CD4-positive, CD25-positive, alpha-beta regulatory T cell (primary cell): ENCODE measurements around the gene KCNH8. TPM values are rescaled to one million over a fixed set of nuclear protein-coding genes. Genes with fewer than 3 reads are reported as not detected.
A peak's percentile ranks its signal among the peaks of the same experiment; 100 is the strongest.

Experiments
- ATAC-seq, 2 donors: fragments of 150-1000 bp; cut with Tn5 transposase; one replicate each; pipeline ENCODE4 v1.10.0; 2021; ENCODE audit warnings: low read depth in 2 of 2, moderate number of reproducible peaks in 2 of 2, moderate library complexity in 1 of 2
- DNase-seq, 3 donors: peaks; one replicate each; pipeline versions ENCODE4 v3.0.0 to v3.0.0-alpha.2; 2012 to 2022; ENCODE audit warnings: mixed read lengths in 1 of 3
- H3K27ac ChIP-seq: one replicate; pipeline ENCODE4 v1.7.0; 2013; ENCODE audit warnings: mild to moderate bottlenecking, low read length; ENCODE audit not compliant: insufficient read depth, poor library complexity, severe bottlenecking
- H3K27me3 ChIP-seq: one replicate; pipeline ENCODE4 v1.7.0; 2013; ENCODE audit warnings: low read length; ENCODE audit not compliant: control insufficient read depth, insufficient read depth
- H3K36me3 ChIP-seq: one replicate; pipeline ENCODE4 v1.7.0; 2013; ENCODE audit warnings: mild to moderate bottlenecking, low read length, moderate library complexity; ENCODE audit not compliant: control insufficient read depth, insufficient read depth
- H3K4me1 ChIP-seq: 2 replicates; pipeline ENCODE4 v1.7.0; 2013; ENCODE audit warnings: mild to moderate bottlenecking, low read length; ENCODE audit not compliant: insufficient read depth, control insufficient read depth, poor library complexity, severe bottlenecking
- H3K4me3 ChIP-seq: one replicate; pipeline ENCODE4 v1.7.0; 2013; ENCODE audit warnings: low read depth, mild to moderate bottlenecking, low read length, moderate library complexity
- H3K9me3 ChIP-seq, 2 experiments: 1 replicate in 1 of 2; 2 replicates in 1 of 2; pipeline ENCODE4 v1.7.0; 2013; ENCODE audit warnings: low read length in 2 of 2, mild to moderate bottlenecking in 1 of 2, moderate library complexity in 1 of 2; ENCODE audit not compliant: control insufficient read depth in 2 of 2
- H3K27ac Mint-ChIP-seq, 3 donors: one replicate each; pipeline ENCODE4 v1.8.0; 2020 to 2022; ENCODE audit warnings: mild to moderate bottlenecking in 3 of 3, mixed read lengths in 3 of 3, moderate library complexity in 2 of 3
- H3K27me3 Mint-ChIP-seq: one replicate; pipeline ENCODE4 v1.8.0; 2022; ENCODE audit warnings: mild to moderate bottlenecking, mixed read lengths
- H3K36me3 Mint-ChIP-seq: one replicate; pipeline ENCODE4 v1.8.0; 2020; ENCODE audit warnings: mixed read lengths
- H3K4me1 Mint-ChIP-seq, 4 donors: one replicate each; pipeline ENCODE4 v1.8.0; 2020 to 2022; ENCODE audit warnings: mixed read lengths in 4 of 4, mild to moderate bottlenecking in 1 of 4
- H3K4me3 Mint-ChIP-seq, 4 donors: one replicate each; pipeline ENCODE4 v1.8.0; 2020 to 2022; ENCODE audit warnings: mild to moderate bottlenecking in 4 of 4, mixed read lengths in 4 of 4, moderate library complexity in 3 of 4
- H3K9me3 Mint-ChIP-seq, 7 donors: one replicate each; pipeline ENCODE4 v1.8.0; 2020 to 2022; ENCODE audit warnings: mixed read lengths in 7 of 7, mild to moderate bottlenecking in 3 of 7, moderate library complexity in 2 of 7
- polyA plus RNA-seq, 4 donors: library from polyadenylated mRNA; unstranded; fragments of 300-500 nt; fragmentation: Illumina TruSeq; gene quantifications; one replicate each; pipeline ENCODE4 v1.2.3, GENCODE V29; 2021
- total RNA-seq: library from RNA; stranded (reverse); gene quantifications from one replicate; pipeline ENCODE4 v1.2.3, GENCODE V29; 2022

Gene KCNH8
- total and polyA plus RNA-seq, 5 donors from 2014 or later, result 0.17 TPM; not detected in 4

DNA sequence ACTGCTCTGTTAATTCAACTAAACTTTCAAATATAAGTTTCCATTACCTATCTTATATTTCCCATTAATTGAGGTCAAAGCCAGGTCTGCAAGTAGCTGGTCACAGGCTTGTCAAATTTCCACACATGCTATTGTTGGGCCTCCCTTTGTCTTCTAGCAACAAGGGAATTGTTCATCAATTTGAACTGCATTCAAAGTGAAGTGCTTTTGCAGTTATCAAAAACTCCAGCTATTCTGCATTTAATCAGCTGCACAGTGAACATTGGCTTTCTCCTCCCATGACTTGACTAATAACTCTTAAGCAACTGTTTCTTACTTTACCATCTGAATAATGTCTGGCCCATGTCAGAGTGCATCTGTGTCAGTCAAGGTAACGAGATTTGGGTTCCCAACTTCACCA lies 198.4 kb downstream of the KCNH8 start:
- H3K27ac ChIP-seq, result no peak overlapping the region
- no peak overlapping the region for H3K4me3 ChIP-seq
- H3K27ac Mint-ChIP-seq, result no peak overlapping the region
- H3K9me3 Mint-ChIP-seq, result peaks cover 0 to 4% (median 0%) of the 10 kb centered on the region in 7 donors
- no peak for ATAC-seq
- no peaks in the 10 kb centered on the region for H3K4me1 ChIP-seq
- H3K27me3 ChIP-seq, result no peaks in the 10 kb centered on the region
- DNase-seq, result no peak
- H3K36me3 ChIP-seq, result no peaks in the 10 kb centered on the region
- no peaks in the 10 kb centered on the region for H3K27me3 Mint-ChIP-seq
- H3K4me1 Mint-ChIP-seq, result peaks cover 0 to 4% (median 0%) of the 10 kb centered on the region in 4 donors
- H3K4me3 Mint-ChIP-seq, result no peak overlapping the region
- H3K9me3 ChIP-seq, result no peaks in the 10 kb centered on the region
- H3K36me3 Mint-ChIP-seq, result no peaks in the 10 kb centered on the region

DNA sequence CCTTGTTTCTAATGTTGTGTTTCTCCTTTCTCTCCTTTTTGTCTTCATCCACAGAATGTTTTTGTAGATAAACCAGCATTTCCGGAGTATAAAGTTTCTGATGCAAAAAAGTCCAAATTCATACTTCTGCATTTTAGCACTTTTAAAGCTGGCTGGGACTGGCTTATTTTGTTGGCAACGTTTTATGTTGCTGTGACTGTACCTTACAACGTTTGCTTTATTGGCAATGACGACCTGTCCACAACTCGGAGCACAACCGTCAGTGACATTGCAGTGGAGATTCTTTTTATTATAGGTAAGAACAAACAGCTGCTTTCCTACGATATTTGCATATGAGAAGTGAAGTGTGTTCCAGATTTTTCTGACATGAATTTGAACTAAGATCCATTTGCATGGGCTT lies 199.4 kb downstream of the KCNH8 start:
- H3K27ac ChIP-seq, result no peak overlapping the region
- no peaks in the 10 kb centered on the region for H3K9me3 ChIP-seq
- no peaks in the 10 kb centered on the region for H3K36me3 ChIP-seq
- H3K4me3 Mint-ChIP-seq, result no peak overlapping the region
- no peak for DNase-seq
- no peak overlapping the region for H3K27ac Mint-ChIP-seq
- H3K4me1 ChIP-seq, result no peaks in the 10 kb centered on the region
- H3K9me3 Mint-ChIP-seq, result peaks cover 0 to 4% (median 0%) of the 10 kb centered on the region in 7 donors
- no peaks in the 10 kb centered on the region for H3K36me3 Mint-ChIP-seq
- ATAC-seq, result no peak
- no peaks in the 10 kb centered on the region for H3K27me3 ChIP-seq
- no peaks in the 10 kb centered on the region for H3K27me3 Mint-ChIP-seq
- H3K4me3 ChIP-seq, result no peak overlapping the region
- peaks cover 0 to 4% (median 0%) of the 10 kb centered on the region in 4 donors for H3K4me1 Mint-ChIP-seq

DNA sequence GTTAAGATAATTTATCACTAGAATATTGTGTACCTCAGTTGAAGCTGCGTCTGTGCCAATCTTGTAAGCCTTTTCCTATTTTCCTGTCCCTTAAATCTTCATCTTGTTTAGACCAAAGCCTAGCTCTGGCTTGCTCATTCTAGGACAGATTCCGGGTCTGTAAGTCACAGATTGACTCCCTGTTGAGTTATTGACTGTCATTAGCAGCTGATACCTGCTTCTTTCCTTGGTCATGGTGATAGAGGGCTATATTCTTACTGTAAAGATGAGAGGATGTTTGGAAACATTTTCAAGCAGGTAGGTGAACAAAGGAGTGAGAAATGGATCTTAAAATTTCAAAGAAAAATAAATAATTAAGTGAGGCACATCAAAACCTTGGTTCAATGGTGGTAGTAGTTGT lies 200.2 kb downstream of the KCNH8 start:
- Histone ChIP-seq H3K27ac (no peak overlapping the region), H3K9me3 (no peaks in the 10 kb centered on the region), H3K4me1 (no peaks in the 10 kb centered on the region), H3K27me3 (no peaks in the 10 kb centered on the region), H3K4me3 (no peak overlapping the region), H3K36me3 (no peaks in the 10 kb centered on the region)
- Mint-ChIP-seq H3K4me3 (peak overlapping the region in 1 of 4 donors; percentile 55), H3K27me3 (no peaks in the 10 kb centered on the region), H3K27ac (no peak overlapping the region), H3K36me3 (no peaks in the 10 kb centered on the region), H3K9me3 (peaks cover 0 to 4% (median 0%) of the 10 kb centered on the region in 7 donors), H3K4me1 (peaks cover 0 to 4% (median 0%) of the 10 kb centered on the region in 4 donors)
- DNase-seq, result no peak
- no peak for ATAC-seq

DNA sequence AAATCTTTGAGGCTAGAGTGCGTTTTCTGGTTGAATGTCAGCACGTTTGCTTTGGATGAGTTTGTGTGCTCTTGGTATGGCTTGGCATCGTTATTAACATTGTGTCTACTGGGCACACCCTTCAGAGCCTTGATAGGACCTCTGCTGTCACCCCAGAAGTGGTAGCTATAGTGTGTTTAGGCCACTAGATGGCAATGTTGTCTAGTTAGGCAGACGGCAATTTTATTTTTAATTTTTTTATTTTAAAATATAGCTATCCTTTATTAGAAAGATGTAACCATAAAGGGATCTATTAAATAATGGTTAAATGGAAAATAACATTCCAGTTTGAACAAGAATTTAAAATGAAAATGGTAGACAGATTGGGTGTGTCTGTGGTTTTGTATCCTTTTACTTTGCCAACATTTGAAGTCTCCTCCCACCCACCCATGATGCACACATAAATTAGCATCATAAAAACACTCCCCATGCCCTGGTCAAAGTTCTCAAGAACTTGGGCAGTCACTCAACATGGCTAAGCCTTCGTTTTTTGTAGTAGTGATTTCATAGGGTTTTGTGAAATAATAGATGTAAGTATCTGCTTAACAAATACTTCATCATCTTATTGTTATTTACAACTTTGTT lies 200.7 kb downstream of the KCNH8 start:
- DNase-seq (peak in 1 of 3 donors; percentile 33), ATAC-seq (no peak)
- Mint-ChIP-seq H3K36me3 (no peaks in the 10 kb centered on the region), H3K4me1 (peaks cover 0 to 4% (median 0%) of the 10 kb centered on the region in 4 donors), H3K9me3 (peaks cover 0 to 5% (median 0%) of the 10 kb centered on the region in 7 donors), H3K27ac (no peak overlapping the region), H3K4me3 (no peak overlapping the region), H3K27me3 (no peaks in the 10 kb centered on the region)
- Histone ChIP-seq H3K27ac (no peak overlapping the region), H3K27me3 (no peaks in the 10 kb centered on the region), H3K4me1 (no peaks in the 10 kb centered on the region), H3K4me3 (no peak overlapping the region), H3K9me3 (no peaks in the 10 kb centered on the region), H3K36me3 (no peaks in the 10 kb centered on the region)

DNA sequence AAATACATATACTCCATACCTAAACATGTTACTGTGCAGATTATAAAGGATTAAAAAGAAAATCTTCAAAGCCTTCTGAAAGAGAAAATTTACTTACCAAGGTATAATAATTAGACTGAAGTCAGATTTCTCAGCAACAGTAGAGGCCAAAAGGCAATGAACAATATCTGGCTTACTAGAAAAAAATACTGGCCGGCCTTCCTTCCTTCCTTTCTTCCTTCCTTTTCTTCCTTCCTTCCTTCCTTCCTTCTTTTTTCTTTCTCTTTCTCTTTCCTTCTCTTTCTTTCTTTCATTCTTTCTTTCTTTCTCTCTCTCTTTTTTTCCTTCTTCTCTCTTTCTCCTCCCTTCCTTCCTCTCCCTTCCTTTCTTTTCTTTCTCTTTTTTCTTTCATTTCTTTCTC lies 209.6 kb downstream of the KCNH8 start:
- Histone ChIP-seq H3K4me1 (no peaks in the 10 kb centered on the region), H3K4me3 (no peak overlapping the region), H3K27ac (no peak overlapping the region), H3K27me3 (no peaks in the 10 kb centered on the region), H3K36me3 (no peaks in the 10 kb centered on the region), H3K9me3 (peaks cover 0 to 2% of the 10 kb centered on the region in 2 experiments)
- DNase-seq, result no peak
- H3K4me3 Mint-ChIP-seq, result no peak overlapping the region
- ATAC-seq, result no peak
- peaks cover 0 to 4% (median 0%) of the 10 kb centered on the region in 7 donors for H3K9me3 Mint-ChIP-seq
- no peak overlapping the region for H3K27ac Mint-ChIP-seq
- no peaks in the 10 kb centered on the region for H3K27me3 Mint-ChIP-seq
- H3K36me3 Mint-ChIP-seq, result no peaks in the 10 kb centered on the region
- H3K4me1 Mint-ChIP-seq, result no peaks in the 10 kb centered on the region

DNA sequence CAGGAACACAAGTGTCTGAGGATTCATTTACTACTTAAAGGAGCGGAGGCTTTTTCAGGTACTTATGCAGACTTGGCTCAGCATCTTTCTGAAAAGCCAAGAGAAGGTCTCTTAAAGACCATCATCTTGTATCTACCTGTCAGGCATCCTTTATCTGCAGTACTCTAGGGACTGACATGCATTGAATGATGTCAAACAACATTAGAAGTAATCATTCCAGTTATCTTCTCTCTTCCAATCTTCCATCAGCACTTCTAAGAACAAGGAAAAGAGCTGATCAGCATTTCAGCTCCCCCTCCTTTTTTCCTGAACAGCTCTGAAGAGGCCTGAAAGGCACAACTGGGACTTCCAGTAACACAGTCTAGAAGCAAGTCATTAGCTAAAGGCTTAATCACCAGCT lies 214.8 kb downstream of the KCNH8 start:
- ATAC-seq (no peak), DNase-seq (no peak)
- H3K27me3 Mint-ChIP-seq, result no peaks in the 10 kb centered on the region
- H3K36me3 Mint-ChIP-seq, result no peaks in the 10 kb centered on the region
- no peaks in the 10 kb centered on the region for H3K4me1 ChIP-seq
- H3K9me3 Mint-ChIP-seq, result peaks cover 0 to 4% (median 1%) of the 10 kb centered on the region in 7 donors
- H3K27ac ChIP-seq, result no peak overlapping the region
- H3K27ac Mint-ChIP-seq, result no peak overlapping the region
- H3K4me3 ChIP-seq, result no peak overlapping the region
- H3K4me3 Mint-ChIP-seq, result no peak overlapping the region
- H3K36me3 ChIP-seq, result no peaks in the 10 kb centered on the region
- H3K27me3 ChIP-seq, result no peaks in the 10 kb centered on the region
- H3K4me1 Mint-ChIP-seq, result no peaks in the 10 kb centered on the region
- H3K9me3 ChIP-seq, result no peaks in the 10 kb centered on the region

DNA sequence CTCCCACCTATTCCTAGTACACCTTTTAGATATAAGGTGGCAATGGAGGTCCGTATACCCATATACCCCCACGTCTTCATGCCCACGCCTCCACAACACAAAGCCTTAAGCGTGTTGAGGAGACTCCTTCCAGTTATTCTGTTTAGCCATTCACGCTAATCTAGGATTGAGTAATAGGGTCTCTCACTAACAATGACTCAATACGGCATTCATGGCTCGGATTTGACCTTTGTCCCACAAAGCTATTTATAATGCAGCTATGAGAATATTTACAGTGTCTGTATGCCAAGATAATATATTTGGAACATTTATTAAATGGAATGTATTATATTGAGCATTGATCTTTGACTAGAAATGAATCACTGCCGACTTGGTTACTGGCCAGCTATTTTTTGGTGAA lies 215.8 kb downstream of the KCNH8 start:
- Mint-ChIP-seq H3K4me1 (no peaks in the 10 kb centered on the region), H3K27ac (no peak overlapping the region), H3K9me3 (peaks cover 0 to 4% (median 1%) of the 10 kb centered on the region in 7 donors), H3K27me3 (no peaks in the 10 kb centered on the region), H3K4me3 (no peak overlapping the region), H3K36me3 (no peaks in the 10 kb centered on the region)
- no peak overlapping the region for H3K4me3 ChIP-seq
- no peak for ATAC-seq
- no peak for DNase-seq
- no peak overlapping the region for H3K27ac ChIP-seq
- no peaks in the 10 kb centered on the region for H3K9me3 ChIP-seq
- no peaks in the 10 kb centered on the region for H3K36me3 ChIP-seq
- no peaks in the 10 kb centered on the region for H3K27me3 ChIP-seq
- H3K4me1 ChIP-seq, result no peaks in the 10 kb centered on the region

DNA sequence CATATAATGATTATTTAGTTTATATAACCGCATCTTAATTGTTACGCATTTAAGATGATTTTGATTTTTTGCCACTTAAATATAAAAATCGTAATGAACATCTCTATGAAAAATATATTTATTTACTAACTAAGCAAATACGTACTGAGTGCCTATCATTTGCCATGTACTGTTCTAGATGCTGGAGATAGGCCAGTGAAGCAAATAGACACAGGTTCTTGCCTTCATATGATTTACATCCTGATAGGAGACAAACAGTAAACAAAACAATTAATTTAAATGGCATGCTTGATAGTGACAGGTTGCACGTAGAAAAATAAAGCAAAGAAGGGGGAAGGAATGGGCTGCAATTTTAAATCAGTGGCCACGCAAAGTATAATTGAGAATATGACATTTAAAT lies 217.2 kb downstream of the KCNH8 start:
- H3K9me3 ChIP-seq, result no peaks in the 10 kb centered on the region
- no peaks in the 10 kb centered on the region for H3K36me3 Mint-ChIP-seq
- H3K27ac ChIP-seq, result no peak overlapping the region
- no peaks in the 10 kb centered on the region for H3K27me3 Mint-ChIP-seq
- ATAC-seq (no peak), DNase-seq (no peak)
- H3K4me3 ChIP-seq, result no peak overlapping the region
- no peaks in the 10 kb centered on the region for H3K4me1 Mint-ChIP-seq
- H3K27me3 ChIP-seq, result no peaks in the 10 kb centered on the region
- no peaks in the 10 kb centered on the region for H3K36me3 ChIP-seq
- H3K4me1 ChIP-seq, result no peaks in the 10 kb centered on the region
- H3K9me3 Mint-ChIP-seq, result peaks cover 0 to 5% (median 1%) of the 10 kb centered on the region in 7 donors
- no peak overlapping the region for H3K27ac Mint-ChIP-seq
- H3K4me3 Mint-ChIP-seq, result no peak overlapping the region
